Measurements from ENCODE around the gene UNC13D.
A peak's percentile ranks its signal among the peaks of the same experiment; 100 is the strongest.

UNC13D gene

GRCh38 chr17:75829747-75830146, 14.5 kb downstream of the UNC13D start:
- TF ChIP-seq REST (IDR thresholded peaks at IDR 0.05; ENCODE audit: insufficient read depth in 1 of 2, low read depth in 2 of 2, low read length in 2 of 2) = no peak
- no peak for TF ChIP-seq TAF1 (IDR thresholded peaks at IDR 0.05; ENCODE audit: borderline replicate concordance, insufficient read depth, low read length)
- no peak for TF ChIP-seq SIN3A (IDR thresholded peaks at IDR 0.05; ENCODE audit: borderline replicate concordance, insufficient read depth, low read length)
- TF ChIP-seq POLR2AphosphoS5 (IDR thresholded peaks at IDR 0.05; ENCODE audit: low read depth, low read length) = no peak
- TF ChIP-seq FOXP2 (optimal IDR thresholded peaks at IDR 0.05; ENCODE audit: borderline replicate concordance, extremely low read depth, extremely low read length, insufficient read depth) = no peak

GRCh38 chr17:75828741-75829140, 15.5 kb downstream of the UNC13D start:
- TF ChIP-seq REST (IDR thresholded peaks at IDR 0.05; ENCODE audit: insufficient read depth in 1 of 2, low read depth in 2 of 2, low read length in 2 of 2) = no peak
- TF ChIP-seq SIN3A (IDR thresholded peaks at IDR 0.05; ENCODE audit: borderline replicate concordance, insufficient read depth, low read length) = no peak
- no peak for TF ChIP-seq TAF1 (IDR thresholded peaks at IDR 0.05; ENCODE audit: borderline replicate concordance, insufficient read depth, low read length)
- TF ChIP-seq FOXP2 (optimal IDR thresholded peaks at IDR 0.05; ENCODE audit: borderline replicate concordance, extremely low read depth, extremely low read length, insufficient read depth) = no peak
- no peak for TF ChIP-seq POLR2AphosphoS5 (IDR thresholded peaks at IDR 0.05; ENCODE audit: low read depth, low read length)

- no peak for TF ChIP-seq POLR2AphosphoS5 (IDR thresholded peaks at IDR 0.05; ENCODE audit: low read depth, low read length)
- TF ChIP-seq SIN3A (IDR thresholded peaks at IDR 0.05; ENCODE audit: borderline replicate concordance, insufficient read depth, low read length) = no peak
- no peak for TF ChIP-seq REST (IDR thresholded peaks at IDR 0.05; ENCODE audit: insufficient read depth in 1 of 2, low read depth in 2 of 2, low read length in 2 of 2)
- peak; percentile 8 for TF ChIP-seq FOXP2 (optimal IDR thresholded peaks at IDR 0.05; ENCODE audit: borderline replicate concordance, extremely low read depth, extremely low read length, insufficient read depth)
- TF ChIP-seq TAF1 (IDR thresholded peaks at IDR 0.05; ENCODE audit: borderline replicate concordance, insufficient read depth, low read length) = no peak
Observed at GRCh38 chr17:75828076-75828400, 16.2 kb downstream of the UNC13D start.

- TF ChIP-seq FOXP2 (optimal IDR thresholded peaks at IDR 0.05; ENCODE audit: borderline replicate concordance, extremely low read depth, extremely low read length, insufficient read depth) = no peak
- TF ChIP-seq TAF1 (IDR thresholded peaks at IDR 0.05; ENCODE audit: borderline replicate concordance, insufficient read depth, low read length) = no peak
- no peak for TF ChIP-seq SIN3A (IDR thresholded peaks at IDR 0.05; ENCODE audit: borderline replicate concordance, insufficient read depth, low read length)
- peak; percentile 18 for TF ChIP-seq POLR2AphosphoS5 (IDR thresholded peaks at IDR 0.05; ENCODE audit: low read depth, low read length)
Observed at GRCh38 chr17:75827308-75828075, 16.7 kb downstream of the UNC13D start.

GRCh38 chr17:75826561-75827307, 17.5 kb downstream of the UNC13D start:
- TF ChIP-seq POLR2AphosphoS5 (IDR thresholded peaks at IDR 0.05; ENCODE audit: low read depth, low read length) = no peak
- no peak for TF ChIP-seq REST (IDR thresholded peaks at IDR 0.05; ENCODE audit: insufficient read depth in 1 of 2, low read depth in 2 of 2, low read length in 2 of 2)
- TF ChIP-seq SIN3A (IDR thresholded peaks at IDR 0.05; ENCODE audit: borderline replicate concordance, insufficient read depth, low read length) = no peak
- no peak for TF ChIP-seq TAF1 (IDR thresholded peaks at IDR 0.05; ENCODE audit: borderline replicate concordance, insufficient read depth, low read length)
- no peak for TF ChIP-seq FOXP2 (optimal IDR thresholded peaks at IDR 0.05; ENCODE audit: borderline replicate concordance, extremely low read depth, extremely low read length, insufficient read depth)

Data from PFSK-1 (cell line).